B cell (primary cell): Measurements from ENCODE around the gene RALY.
"Not testable (repeated sequence)": the region's sequence is repeated elsewhere in the genome, so short reads cannot be mapped to it uniquely, and the experiment has no call there.

ENCODE experiments used
- CTCF ChIP-seq: fragments of 200-600 bp; IDR thresholded peaks from one replicate; pipeline ENCODE4 v1.8.0; 2022; ENCODE audit warnings: antibody characterized with exemption, mild to moderate bottlenecking
- EZH2 ChIP-seq: IDR thresholded peaks from 2 replicates; pipeline ENCODE4 v1.6.1; 2012; ENCODE audit warnings: borderline replicate concordance, low read depth, mild to moderate bottlenecking, moderate library complexity, low read length; ENCODE audit not compliant: insufficient read depth, poor library complexity, severe bottlenecking

- TF ChIP-seq CTCF, EZH2: not testable (repeated sequence)
Measured at GRCh38 chr20:34132491-34132890, 138.8 kb downstream of the RALY start.
